HFFc6 (cell line): ENCODE results near the gene COL17A1. TPM values are rescaled to one million over a fixed set of nuclear protein-coding genes. Genes with fewer than 3 reads are reported as not detected.

ENCODE experiments used
- DNase-seq: peaks from one replicate; pipeline ENCODE4 v3.0.0-alpha.2; 2018
- H3K27ac Mint-ChIP-seq: 2 replicates; pipeline ENCODE4 v1.8.0; 2020; ENCODE audit warnings: mild to moderate bottlenecking, mixed read lengths
- H3K27me3 Mint-ChIP-seq: 2 replicates; pipeline ENCODE4 v1.8.0; 2021; ENCODE audit warnings: mild to moderate bottlenecking, moderate library complexity, mixed read lengths; ENCODE audit not compliant: insufficient read depth
- H3K36me3 Mint-ChIP-seq: 2 replicates; pipeline ENCODE4 v1.8.0; 2021; ENCODE audit warnings: low read depth, mixed read lengths
- H3K4me1 Mint-ChIP-seq: 2 replicates; pipeline ENCODE4 v1.8.0; 2020; ENCODE audit warnings: low read depth, mixed read lengths
- H3K4me3 Mint-ChIP-seq: 2 replicates; pipeline ENCODE4 v1.8.0; 2020; ENCODE audit warnings: mild to moderate bottlenecking, moderate library complexity, mixed read lengths
- H3K9me3 Mint-ChIP-seq: 2 replicates; pipeline ENCODE4 v1.8.0; 2020; ENCODE audit warnings: mild to moderate bottlenecking, mixed read lengths
- total RNA-seq, 6 experiments: library from RNA; stranded (reverse); fragmentation: NEBNext Ultra II Directional; extraction: Animal tissue kit (Norgen Biotek cat#: 25700); gene quantifications; 2 replicates in 1 of 6; 3 replicates in 5 of 6; pipeline ENCODE4 v1.2.3, GENCODE V29; 2021
- TF ChIP-seq, protein P1 (sequence below): fragments of 200-600 bp; sonication (generic); IDR thresholded peaks from 2 replicates; pipeline ENCODE4 v1.5.0; 2021; ENCODE audit warnings: antibody characterized with exemption, mild to moderate bottlenecking

COL17A1 gene
- total RNA-seq, 6 experiments from 2014 or later: 0.23 to 1.5 (median 0.66) TPM

DNA sequence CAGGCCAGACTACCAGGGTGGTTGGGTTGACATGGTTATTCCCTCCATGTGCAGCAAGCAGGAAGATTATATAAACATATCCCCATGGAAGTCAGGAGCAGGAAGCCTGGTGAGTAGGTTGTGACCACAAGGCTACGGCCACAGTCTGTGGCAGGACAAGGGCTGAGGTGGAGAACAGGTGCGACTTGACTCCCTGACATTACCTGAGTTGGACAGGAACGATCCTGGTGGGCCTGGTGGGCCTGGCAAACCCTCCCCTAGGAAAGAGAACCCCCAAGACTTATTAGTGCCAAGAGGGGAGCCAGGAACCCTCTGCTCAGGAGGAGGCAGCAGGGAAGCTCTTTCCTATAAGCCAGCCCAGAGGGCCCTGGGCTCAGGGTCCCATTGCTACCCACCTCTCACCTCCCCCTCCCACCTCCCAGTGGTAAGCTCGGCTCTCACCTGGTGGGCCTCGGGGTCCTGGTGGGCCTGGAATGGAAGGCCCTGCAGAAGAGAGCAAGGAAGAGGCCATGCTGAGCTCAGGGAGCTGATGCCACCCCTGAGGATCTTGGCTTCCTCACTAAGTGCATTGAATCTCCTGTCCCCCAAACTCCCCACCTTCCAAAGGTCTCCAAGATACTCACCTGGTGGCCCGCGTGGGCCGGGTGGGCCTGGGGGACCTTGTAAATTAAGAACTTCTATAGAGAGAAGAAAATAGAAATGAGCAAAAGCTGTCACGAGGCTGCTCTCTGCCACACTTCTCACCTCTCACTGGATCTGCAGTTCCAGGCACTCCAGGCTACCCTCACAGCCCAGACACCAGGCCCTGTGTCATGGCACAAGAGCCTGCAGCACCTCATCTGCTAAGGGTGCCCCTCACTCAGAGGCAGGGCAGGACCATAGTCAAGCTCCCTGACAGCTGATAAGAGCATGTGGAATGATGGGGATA lies 44.6 kb downstream of the COL17A1 start:
- H3K36me3 Mint-ChIP-seq: no peaks in the 10 kb centered on the region
- H3K9me3 Mint-ChIP-seq: no peaks in the 10 kb centered on the region
- H3K4me3 Mint-ChIP-seq: no peak overlapping the region
- 0 out of 2 replicates have a peak, but pooled peaks cover 1% of the 10 kb centered on the region for H3K4me1 Mint-ChIP-seq
- peaks cover 3% of the 10 kb centered on the region for H3K27me3 Mint-ChIP-seq
- no peak for DNase-seq
- TF ChIP-seq, protein P1, sequence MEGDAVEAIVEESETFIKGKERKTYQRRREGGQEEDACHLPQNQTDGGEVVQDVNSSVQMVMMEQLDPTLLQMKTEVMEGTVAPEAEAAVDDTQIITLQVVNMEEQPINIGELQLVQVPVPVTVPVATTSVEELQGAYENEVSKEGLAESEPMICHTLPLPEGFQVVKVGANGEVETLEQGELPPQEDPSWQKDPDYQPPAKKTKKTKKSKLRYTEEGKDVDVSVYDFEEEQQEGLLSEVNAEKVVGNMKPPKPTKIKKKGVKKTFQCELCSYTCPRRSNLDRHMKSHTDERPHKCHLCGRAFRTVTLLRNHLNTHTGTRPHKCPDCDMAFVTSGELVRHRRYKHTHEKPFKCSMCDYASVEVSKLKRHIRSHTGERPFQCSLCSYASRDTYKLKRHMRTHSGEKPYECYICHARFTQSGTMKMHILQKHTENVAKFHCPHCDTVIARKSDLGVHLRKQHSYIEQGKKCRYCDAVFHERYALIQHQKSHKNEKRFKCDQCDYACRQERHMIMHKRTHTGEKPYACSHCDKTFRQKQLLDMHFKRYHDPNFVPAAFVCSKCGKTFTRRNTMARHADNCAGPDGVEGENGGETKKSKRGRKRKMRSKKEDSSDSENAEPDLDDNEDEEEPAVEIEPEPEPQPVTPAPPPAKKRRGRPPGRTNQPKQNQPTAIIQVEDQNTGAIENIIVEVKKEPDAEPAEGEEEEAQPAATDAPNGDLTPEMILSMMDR: no peak
- no peak overlapping the region for H3K27ac Mint-ChIP-seq

DNA sequence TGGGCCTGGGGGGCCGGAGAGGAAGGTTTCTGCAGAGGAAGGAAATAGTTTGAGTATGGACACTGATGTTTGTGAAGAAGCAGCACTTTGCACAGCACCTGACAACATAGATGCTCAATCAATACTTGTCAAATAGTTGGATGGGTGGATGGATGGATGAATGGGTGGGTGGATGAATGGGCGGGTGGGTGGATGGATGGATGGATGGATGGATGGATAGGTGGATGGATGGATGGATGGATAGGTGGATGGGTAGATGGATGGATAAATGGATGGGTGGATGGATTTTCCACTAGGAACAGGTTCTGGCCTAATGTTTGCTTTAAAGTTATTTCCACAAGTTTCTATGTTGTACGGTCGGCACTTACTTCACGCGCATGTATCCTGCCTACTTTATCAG lies 45.3 kb downstream of the COL17A1 start:
- no peak for DNase-seq
- H3K9me3 Mint-ChIP-seq: no peaks in the 10 kb centered on the region
- no peak overlapping the region for H3K27ac Mint-ChIP-seq
- TF ChIP-seq, protein P1: no peak
- no peaks in the 10 kb centered on the region for H3K36me3 Mint-ChIP-seq
- H3K4me3 Mint-ChIP-seq: no peak overlapping the region
- peaks cover 3% of the 10 kb centered on the region for H3K27me3 Mint-ChIP-seq
- H3K4me1 Mint-ChIP-seq: no peaks in the 10 kb centered on the region

DNA sequence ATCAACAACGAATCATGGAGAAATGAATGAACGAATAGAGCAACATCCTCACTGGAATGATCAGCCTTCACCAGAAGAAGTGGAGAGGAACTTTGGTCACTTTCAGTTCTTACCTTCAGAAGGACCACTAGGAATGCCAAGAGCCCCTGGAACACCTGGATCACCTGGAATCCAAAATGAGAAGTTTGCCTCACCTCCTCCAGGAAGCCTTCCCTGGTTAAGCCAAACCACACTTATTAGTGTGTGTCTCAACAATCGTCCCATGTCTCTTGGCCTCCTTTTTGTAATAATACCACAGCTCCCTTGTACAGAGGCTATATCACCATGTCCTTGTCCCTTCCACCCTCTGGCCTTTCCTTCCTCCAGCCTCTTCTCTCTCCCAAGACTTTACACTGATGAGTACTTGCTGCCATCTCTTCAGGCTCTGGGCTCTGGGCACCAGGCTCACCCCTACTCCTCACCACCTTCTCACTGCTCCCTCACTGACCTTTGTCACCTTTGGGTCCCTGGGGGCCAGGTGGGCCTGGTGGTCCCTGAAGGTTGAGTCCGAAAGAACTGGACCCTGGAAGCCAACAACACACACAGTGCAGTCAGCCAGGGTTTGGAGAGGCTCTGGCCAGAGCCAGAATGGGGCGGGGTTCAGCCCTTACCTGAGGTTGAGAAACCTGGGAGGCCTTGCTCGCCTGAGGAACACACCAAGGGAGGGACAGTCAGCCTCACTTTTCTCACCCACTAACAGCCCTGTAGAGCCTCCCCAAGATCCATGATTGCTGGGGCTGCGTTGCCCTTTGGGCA lies 46.5 kb downstream of the COL17A1 start:
- TF ChIP-seq, protein P1: no peak
- no peak for DNase-seq
- Mint-ChIP-seq H3K36me3 (no peaks in the 10 kb centered on the region), H3K9me3 (no peaks in the 10 kb centered on the region), H3K4me3 (no peak overlapping the region), H3K27ac (no peak overlapping the region), H3K27me3 (peaks cover 3% of the 10 kb centered on the region), H3K4me1 (no peaks in the 10 kb centered on the region)

DNA sequence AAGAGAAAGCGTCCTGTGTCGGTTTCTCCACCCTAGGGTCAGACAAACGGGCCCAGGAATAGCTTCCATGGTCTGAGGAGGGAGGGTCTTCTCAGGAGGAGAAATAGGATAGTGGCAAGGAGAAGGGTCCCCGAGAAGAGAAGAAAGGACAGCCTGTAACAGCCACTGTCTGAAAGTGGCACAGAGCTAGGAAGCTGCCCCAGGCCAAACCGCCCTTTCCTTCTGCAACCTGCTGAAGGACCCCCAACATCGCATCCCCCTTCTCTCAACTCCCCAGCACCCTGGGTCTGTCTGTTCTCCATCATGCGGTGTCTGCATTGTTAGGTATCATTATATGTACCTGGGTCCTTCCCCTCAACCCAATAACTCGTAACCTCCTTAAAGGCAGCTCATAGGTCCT lies 47.1 kb downstream of the COL17A1 start:
- H3K9me3 Mint-ChIP-seq: no peaks in the 10 kb centered on the region

DNA sequence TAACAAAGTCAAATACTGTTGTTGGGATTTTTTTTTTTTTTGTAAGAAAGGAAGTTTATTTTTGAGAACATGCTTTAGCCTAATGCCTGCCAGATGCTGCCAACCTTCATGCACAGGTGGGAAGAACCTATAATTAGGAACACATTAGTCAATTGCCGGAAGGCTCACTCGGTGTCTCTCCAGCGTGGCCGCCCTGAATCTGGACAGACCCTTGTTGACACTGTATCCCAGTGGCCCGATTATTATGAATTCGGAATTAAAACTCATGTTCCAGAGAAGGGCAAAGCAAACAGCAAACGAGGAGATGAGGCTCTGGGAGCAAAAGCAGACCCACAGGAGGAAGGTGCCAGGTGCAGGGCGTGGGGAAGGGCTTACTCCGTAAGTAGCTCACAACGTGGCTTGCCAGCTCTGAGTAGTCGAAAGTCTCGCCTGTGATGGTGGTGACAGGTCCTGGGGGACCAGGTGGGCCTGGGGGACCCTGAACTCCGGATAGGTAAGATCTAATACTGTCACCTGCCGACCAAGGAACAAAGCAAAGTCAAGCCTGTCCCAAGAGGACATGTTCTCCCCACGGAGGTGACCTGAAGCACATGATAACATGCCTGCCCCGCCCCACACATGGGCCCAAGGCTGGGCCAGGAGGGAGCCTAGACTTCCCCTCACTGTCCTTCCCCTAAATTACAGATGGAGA lies 48.3 kb downstream of the COL17A1 start:
- Mint-ChIP-seq H3K4me1 (no peaks in the 10 kb centered on the region), H3K27me3 (peaks cover 3% of the 10 kb centered on the region), H3K27ac (no peak overlapping the region), H3K9me3 (no peaks in the 10 kb centered on the region), H3K36me3 (no peaks in the 10 kb centered on the region), H3K4me3 (no peak overlapping the region)
- TF ChIP-seq, protein P1: no peak
- DNase-seq: no peak

More for the DNA sequence above, 47.1 kb downstream of the COL17A1 start:
- Mint-ChIP-seq H3K4me3 (no peak overlapping the region), H3K4me1 (no peaks in the 10 kb centered on the region), H3K36me3 (no peaks in the 10 kb centered on the region), H3K27me3 (peaks cover 3% of the 10 kb centered on the region), H3K27ac (no peak overlapping the region)
- no peak for DNase-seq
- TF ChIP-seq, protein P1: no peak
